Measurements from ENCODE around the gene FIGNL1. TPM values are rescaled to one million over a fixed set of nuclear protein-coding genes. Genes with fewer than 3 reads are reported as not detected.

FIGNL1 gene
- total and polyA plus RNA-seq, 10 of the 15 experiments (the other 5 are each of a cell fraction or from before 2014, with no cell fraction given) = 11.5 to 37.4 (median 29.0) TPM

DNA sequence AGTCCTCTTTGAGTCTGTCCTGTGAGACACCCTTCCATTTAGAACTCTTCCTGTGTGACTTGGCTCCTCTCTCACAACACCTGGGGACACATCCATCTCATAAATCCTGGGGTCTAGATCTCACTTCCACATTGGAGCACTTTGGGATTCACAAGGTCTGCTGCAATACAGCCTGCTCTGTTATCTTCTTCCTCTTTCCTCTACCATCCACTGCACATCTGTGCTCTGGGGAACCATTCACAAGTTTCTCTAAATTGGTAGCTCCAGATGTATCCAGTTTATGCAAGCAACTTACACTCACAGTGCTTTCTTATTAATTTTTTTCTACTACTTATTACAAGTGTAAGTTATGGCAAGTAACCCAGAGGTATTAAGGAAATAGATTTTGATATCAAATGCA, 5.5 kb upstream of the FIGNL1 start:
- no peaks in the 10 kb centered on the region for H3K36me3 ChIP-seq (ENCODE audit: control insufficient read depth in 2 of 2, insufficient read depth in 2 of 2, low read length in 1 of 2)
- no peak overlapping the region for H2AFZ ChIP-seq (ENCODE audit: control insufficient read depth, low read depth, low read length)
- ATAC-seq (no peak), FAIRE-seq (no peak), DNase-seq (ENCODE audit: low read depth, low spot score) (no peak)
- no peak overlapping the region for H3K4me3 ChIP-seq
- no peaks in the 10 kb centered on the region for H4K20me1 ChIP-seq (ENCODE audit: control insufficient read depth, insufficient read depth)
- no peaks in the 10 kb centered on the region for H3K9me3 ChIP-seq (replicated peaks; ENCODE audit: control insufficient read depth, insufficient read depth, low read length)
- no peak overlapping the region for H3K4me2 ChIP-seq (ENCODE audit: control insufficient read depth, insufficient read depth)
- ChIA-PET POLR2A (no interaction called here), RAD21 (ENCODE audit: unreplicated experiment) (no interaction called here), SMC1A (ENCODE audit: uncharacterized antibody, unreplicated experiment) (no interaction called here), CTCF (interaction anchor here (1.2 kb wide), 1 partner anchor 38 kb away, joined by 5 read pairs; no protein-coding TSS in a partner anchor)
- H3K27me3 ChIP-seq (replicated peaks in 1 of 2; ENCODE audit: control insufficient read depth in 2 of 2, insufficient read depth in 2 of 2, low read length in 1 of 2) = peaks cover 0 to 5% of the 10 kb centered on the region in 2 experiments; a peak in 1 of 4 replicates
- intact Hi-C loops (cut with micrococcal nuclease; ENCODE audit: unreplicated experiment) = no loop called here
- TF ChIP-seq EED (IDR thresholded peaks at IDR 0.05; ENCODE audit: low read depth) = no peak
- TF ChIP-seq MTA3 (IDR thresholded peaks at IDR 0.05; ENCODE audit: borderline replicate concordance, low read length) = no peak
- TF ChIP-seq, protein P1, sequence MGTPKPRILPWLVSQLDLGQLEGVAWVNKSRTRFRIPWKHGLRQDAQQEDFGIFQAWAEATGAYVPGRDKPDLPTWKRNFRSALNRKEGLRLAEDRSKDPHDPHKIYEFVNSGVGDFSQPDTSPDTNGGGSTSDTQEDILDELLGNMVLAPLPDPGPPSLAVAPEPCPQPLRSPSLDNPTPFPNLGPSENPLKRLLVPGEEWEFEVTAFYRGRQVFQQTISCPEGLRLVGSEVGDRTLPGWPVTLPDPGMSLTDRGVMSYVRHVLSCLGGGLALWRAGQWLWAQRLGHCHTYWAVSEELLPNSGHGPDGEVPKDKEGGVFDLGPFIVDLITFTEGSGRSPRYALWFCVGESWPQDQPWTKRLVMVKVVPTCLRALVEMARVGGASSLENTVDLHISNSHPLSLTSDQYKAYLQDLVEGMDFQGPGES (IDR thresholded peaks at IDR 0.05) = no peak
- no peak for TF ChIP-seq SIN3A (IDR thresholded peaks at IDR 0.05; ENCODE audit: low read depth, low read length)
- TF ChIP-seq, protein P2, sequence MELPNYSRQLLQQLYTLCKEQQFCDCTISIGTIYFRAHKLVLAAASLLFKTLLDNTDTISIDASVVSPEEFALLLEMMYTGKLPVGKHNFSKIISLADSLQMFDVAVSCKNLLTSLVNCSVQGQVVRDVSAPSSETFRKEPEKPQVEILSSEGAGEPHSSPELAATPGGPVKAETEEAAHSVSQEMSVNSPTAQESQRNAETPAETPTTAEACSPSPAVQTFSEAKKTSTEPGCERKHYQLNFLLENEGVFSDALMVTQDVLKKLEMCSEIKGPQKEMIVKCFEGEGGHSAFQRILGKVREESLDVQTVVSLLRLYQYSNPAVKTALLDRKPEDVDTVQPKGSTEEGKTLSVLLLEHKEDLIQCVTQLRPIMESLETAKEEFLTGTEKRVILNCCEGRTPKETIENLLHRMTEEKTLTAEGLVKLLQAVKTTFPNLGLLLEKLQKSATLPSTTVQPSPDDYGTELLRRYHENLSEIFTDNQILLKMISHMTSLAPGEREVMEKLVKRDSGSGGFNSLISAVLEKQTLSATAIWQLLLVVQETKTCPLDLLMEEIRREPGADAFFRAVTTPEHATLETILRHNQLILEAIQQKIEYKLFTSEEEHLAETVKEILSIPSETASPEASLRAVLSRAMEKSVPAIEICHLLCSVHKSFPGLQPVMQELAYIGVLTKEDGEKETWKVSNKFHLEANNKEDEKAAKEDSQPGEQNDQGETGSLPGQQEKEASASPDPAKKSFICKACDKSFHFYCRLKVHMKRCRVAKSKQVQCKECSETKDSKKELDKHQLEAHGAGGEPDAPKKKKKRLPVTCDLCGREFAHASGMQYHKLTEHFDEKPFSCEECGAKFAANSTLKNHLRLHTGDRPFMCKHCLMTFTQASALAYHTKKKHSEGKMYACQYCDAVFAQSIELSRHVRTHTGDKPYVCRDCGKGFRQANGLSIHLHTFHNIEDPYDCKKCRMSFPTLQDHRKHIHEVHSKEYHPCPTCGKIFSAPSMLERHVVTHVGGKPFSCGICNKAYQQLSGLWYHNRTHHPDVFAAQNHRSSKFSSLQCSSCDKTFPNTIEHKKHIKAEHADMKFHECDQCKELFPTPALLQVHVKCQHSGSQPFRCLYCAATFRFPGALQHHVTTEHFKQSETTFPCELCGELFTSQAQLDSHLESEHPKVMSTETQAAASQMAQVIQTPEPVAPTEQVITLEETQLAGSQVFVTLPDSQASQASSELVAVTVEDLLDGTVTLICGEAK (IDR thresholded peaks at IDR 0.05; ENCODE audit: borderline replicate concordance) = no peak
- TF ChIP-seq, protein P3, sequence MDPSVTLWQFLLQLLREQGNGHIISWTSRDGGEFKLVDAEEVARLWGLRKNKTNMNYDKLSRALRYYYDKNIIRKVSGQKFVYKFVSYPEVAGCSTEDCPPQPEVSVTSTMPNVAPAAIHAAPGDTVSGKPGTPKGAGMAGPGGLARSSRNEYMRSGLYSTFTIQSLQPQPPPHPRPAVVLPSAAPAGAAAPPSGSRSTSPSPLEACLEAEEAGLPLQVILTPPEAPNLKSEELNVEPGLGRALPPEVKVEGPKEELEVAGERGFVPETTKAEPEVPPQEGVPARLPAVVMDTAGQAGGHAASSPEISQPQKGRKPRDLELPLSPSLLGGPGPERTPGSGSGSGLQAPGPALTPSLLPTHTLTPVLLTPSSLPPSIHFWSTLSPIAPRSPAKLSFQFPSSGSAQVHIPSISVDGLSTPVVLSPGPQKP (IDR thresholded peaks at IDR 0.05; ENCODE audit: low read depth, low read length) = no peak
- TF ChIP-seq HDAC2 (IDR thresholded peaks at IDR 0.05) = no peak
- no peak for TF ChIP-seq ASH2L (IDR thresholded peaks at IDR 0.05; ENCODE audit: borderline replicate concordance, low read depth)
- TF ChIP-seq CREB1 (IDR thresholded peaks at IDR 0.05; ENCODE audit: low read depth) = no peak
- in situ Hi-C loops (cut with MboI) = no loop called here
- no peaks in the 10 kb centered on the region for H3K79me2 ChIP-seq (ENCODE audit: control insufficient read depth, insufficient read depth, low read length)
- BruUV-seq (replicated peaks) = no TSS peak
- H3K9ac ChIP-seq (ENCODE audit: control insufficient read depth, insufficient read depth, low read length) = no peak overlapping the region
- no peak overlapping the region for H3K27ac ChIP-seq (ENCODE audit: control insufficient read depth, insufficient read depth)
- peaks cover 4% of the 10 kb centered on the region for H3K4me1 ChIP-seq (ENCODE audit: control insufficient read depth, insufficient read depth, low read length)
